ENCODE results near the gene ITM2B.

DNA sequence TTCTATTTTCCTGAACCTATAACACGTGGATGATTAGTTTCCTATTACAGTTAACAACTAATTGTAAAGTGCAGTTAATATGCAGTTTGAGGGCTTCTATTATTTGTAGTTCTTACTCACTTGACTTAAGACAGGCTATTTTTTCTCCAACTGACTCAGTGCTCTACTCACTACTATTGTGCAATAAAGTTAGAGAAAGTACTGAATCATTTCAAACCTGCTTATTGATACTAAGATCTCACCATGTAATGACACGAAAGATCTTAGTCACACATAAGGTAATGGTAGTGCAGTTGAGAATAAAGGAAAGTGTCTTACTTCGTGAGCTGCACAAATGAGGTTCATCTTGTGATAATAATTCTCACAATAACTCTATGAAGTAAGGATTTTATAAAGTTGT lies 22.8 kb upstream of the ITM2B start:
- TF ChIP-seq, protein P1, sequence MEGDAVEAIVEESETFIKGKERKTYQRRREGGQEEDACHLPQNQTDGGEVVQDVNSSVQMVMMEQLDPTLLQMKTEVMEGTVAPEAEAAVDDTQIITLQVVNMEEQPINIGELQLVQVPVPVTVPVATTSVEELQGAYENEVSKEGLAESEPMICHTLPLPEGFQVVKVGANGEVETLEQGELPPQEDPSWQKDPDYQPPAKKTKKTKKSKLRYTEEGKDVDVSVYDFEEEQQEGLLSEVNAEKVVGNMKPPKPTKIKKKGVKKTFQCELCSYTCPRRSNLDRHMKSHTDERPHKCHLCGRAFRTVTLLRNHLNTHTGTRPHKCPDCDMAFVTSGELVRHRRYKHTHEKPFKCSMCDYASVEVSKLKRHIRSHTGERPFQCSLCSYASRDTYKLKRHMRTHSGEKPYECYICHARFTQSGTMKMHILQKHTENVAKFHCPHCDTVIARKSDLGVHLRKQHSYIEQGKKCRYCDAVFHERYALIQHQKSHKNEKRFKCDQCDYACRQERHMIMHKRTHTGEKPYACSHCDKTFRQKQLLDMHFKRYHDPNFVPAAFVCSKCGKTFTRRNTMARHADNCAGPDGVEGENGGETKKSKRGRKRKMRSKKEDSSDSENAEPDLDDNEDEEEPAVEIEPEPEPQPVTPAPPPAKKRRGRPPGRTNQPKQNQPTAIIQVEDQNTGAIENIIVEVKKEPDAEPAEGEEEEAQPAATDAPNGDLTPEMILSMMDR (IDR thresholded peaks at IDR 0.05) = no peak
- no peak for TF ChIP-seq POLR2A (IDR thresholded peaks at IDR 0.05)

All from adrenal gland (tissue), 5 donors.